DMS114 treated with DMSO at 0.1 percent for 48 hours (cell line): ENCODE results near the gene WASL.
"Not testable (repeated sequence)": the region's sequence is repeated elsewhere in the genome, so short reads cannot be mapped to it uniquely, and the experiment has no call there.

ENCODE experiments used
- DNase-seq: peaks from one replicate; lab custom pipeline; 2025; ENCODE audit not compliant: unreplicated experiment; lab: John Stamatoyannopoulos, UW

The WASL gene

DNA sequence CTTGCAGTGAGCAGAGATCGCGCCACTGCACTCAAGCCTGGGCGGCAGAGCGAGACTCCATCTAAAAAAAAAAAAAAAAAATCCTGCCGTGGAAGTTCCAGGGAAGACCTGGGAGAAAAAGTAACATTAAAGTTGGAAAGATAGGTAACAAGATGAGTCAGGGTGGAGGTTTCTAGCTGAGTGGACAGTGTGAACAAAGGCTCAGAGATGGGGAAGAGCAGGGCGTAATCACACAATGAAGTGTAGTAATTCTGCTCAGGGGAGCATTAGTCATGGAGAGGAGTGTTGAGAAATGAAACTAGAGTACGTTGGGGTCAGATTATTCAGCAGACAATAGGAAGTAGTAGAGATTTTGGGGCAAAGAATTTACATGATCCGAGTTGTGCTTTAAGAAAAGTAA lies 21.6 kb upstream of the WASL start:
- DNase-seq, result no peak

GRCh38 chr7:123769371-123769770 lies 20.6 kb upstream of the WASL start:
- DNase-seq, result no peak

GRCh38 chr7:123768493-123768892 lies 19.7 kb upstream of the WASL start:
- DNase-seq, result no peak

GRCh38 chr7:123763191-123763661 lies 14.4 kb upstream of the WASL start:
- DNase-seq, result no peak

- no peak for DNase-seq
Measured at GRCh38 chr7:123761729-123762128, 12.9 kb upstream of the WASL start.

DNA sequence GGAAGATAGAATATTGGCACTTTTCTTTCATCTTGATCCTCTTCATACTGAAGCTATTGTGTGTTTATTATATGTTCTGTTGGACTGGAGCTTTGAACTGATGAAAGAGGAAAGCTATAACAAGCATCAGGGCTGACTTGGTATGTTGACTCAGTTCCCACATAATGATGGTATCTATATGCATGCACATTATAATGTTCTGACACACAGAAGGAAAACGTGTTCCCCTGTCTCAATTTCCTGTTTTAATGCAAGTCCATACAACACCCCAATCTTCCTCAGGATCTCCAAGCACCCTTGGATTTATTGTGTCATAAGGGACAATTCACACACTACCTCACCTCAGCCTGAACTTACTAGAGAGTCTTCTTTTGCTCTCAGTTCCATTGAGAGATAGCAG lies 8.3 kb upstream of the WASL start:
- no peak for DNase-seq

- no peak for DNase-seq
Measured at GRCh38 chr7:123755338-123755737, 6.5 kb upstream of the WASL start.

DNA sequence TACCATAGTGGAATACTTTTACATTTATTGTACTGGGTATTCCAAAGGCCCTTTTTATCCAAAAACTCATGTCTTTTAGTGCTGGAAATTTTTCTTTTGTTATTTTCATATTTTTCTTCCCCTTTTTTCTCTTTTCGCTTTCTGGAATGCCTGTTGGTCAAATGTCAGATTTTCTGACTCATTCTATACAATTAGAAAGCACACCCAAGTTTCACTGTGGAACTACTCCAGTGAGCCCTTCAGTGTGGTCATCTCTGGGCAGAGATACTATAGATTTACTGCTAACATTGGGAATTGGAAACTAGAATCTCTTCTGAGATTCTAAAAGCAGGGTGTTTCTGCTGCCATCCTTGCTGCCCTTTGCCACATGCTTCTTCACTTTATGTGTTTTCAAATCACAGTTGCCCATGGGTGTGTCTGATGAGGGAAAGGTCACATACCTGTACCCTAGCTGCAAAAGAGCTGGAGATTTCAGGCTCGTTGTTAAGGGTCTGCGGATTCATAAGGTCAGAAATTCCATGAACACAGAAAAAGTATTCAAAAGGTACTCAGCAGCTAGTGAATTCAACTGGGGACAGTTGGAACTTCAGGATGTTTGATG lies 5.6 kb upstream of the WASL start:
- DNase-seq, result no peak

DNA sequence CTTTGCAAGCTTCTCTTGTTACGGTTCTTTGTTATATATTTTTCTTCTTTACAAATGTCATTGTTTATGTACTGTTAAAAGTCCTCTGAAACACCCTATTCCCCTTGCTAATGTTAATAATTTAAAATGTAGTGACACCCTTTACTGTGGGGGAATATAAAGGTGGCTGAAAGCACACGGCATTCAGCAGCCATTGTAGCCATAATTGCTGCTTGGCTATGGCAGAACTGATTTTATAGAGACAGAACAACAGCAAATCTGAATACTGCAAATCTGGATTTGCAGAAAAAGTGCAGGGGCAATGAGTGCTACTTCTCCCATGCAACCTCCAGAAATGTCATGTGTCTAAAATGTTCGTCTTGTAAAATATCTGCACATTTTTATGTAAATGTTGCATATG lies 3.7 kb upstream of the WASL start:
- DNase-seq, result no peak

- no peak for DNase-seq
Measured at GRCh38 chr7:123751821-123752220, 3.0 kb upstream of the WASL start.

GRCh38 chr7:123750389-123751230 lies 1.8 kb upstream of the WASL start:
- DNase-seq, result no peak

DNA sequence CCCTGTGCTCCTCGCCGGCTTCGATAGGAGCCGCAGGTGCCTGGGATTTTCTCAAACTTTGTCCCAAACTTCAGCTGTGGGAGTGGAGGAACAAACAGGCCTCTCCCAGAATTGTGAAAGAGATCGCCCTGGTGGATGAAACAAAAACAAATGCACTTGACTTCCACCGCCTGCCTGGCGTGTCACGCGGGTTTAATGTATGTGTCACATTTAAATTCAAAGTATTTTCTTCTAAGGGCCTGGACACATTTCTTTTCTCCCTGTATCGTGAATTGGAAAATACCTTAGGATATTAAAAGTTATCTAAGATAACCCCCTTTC lies 694 bp upstream of the WASL start:
- DNase-seq, result peak; percentile 70

GRCh38 chr7:123748171-123748733 lies 551 bp downstream of the WASL start:
- no peak for DNase-seq

DNA sequence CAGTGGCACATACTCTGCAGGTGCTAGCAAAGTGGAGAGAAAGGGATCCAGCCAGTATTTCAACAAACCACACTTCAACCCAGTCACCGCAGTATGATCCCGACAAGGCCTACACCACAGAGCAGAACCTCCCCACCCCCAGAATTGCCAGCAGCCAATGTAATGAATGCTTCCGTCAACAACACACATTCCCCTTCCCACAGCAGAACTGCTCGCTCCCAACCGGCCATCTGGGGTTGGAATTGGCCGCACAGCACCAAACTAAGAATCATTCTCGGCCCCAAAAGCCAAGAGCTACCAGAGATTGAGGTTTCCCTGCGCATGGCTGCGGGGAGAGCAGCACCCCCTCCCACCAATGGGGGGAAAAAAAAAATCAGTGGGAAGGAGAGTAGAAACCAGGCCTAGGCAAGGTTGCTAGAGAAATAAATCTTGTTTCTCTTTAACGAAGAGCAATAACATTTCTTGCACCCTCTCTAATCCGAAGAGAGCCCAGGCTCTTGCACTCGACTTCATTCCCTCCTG lies 1.1 kb downstream of the WASL start:
- DNase-seq, result peak; percentile 14

GRCh38 chr7:123746931-123747488 lies 1.8 kb downstream of the WASL start:
- DNase-seq, result no peak

- no peak for DNase-seq
Measured at GRCh38 chr7:123746055-123746454, 2.7 kb downstream of the WASL start.

DNA sequence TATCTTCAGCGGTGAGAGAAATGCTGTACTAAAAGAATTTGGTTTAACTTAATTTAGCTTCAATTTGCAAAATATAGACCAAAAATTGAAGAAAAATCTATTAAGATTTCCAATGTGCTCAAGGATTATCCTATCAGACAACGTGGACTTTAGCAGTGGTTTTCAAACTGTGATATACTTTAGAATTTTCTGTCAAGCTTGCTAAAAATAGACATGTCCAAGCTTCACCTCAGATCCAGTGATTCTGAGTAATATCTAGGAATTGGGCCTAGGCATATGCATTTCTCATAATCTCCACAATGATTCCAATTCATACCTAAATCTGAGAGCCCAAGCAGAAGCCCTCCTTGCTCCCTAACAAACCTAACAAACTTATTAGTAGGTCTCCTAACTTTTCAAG lies 3.4 kb downstream of the WASL start:
- no peak for DNase-seq

DNA sequence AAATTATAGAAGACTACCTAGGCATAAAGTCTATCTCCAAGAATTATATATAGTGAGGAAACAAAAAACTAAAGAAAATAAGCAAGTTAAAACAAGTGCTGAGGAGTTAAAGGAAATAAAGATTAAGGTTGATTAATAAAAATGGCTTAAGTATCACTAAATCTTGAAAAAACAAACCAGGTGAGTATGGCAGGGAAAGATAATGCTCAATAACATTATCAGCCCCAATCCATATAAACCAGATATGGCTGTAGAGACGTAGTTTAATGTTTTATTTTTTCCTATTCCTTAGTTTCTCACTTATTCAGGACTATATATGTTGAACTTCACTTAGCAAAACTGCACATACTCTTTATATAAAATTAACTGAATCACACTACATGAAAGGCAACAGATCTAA lies 4.4 kb downstream of the WASL start:
- DNase-seq, result no peak

- no peak for DNase-seq
Measured at GRCh38 chr7:123741940-123742339, 6.9 kb downstream of the WASL start.

- no peak for DNase-seq
Measured at GRCh38 chr7:123738808-123739207, 10.0 kb downstream of the WASL start.

DNA sequence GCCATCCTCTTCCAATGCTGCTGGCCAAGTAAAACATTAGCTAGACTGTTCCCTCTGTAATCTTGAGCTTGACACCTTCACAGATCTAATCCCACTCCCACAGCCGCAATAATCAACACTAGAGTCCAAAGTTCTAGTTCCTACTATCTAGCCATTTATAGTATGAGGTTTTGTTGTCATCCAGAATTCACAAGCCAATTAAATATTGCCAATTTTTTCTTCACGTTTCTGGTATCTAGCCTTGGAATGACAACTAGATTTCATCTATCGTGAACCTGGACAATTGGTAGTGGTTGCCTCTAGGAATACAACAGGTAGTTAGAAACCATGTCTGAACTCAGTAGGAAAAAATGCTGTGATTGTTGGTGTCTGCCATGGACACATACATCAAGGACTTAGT lies 10.4 kb downstream of the WASL start:
- DNase-seq, result no peak

GRCh38 chr7:123737168-123737674 lies 11.6 kb downstream of the WASL start:
- not testable (repeated sequence) for DNase-seq
